Effector memory CD8-positive, alpha-beta T cell (primary cell): Measurements from ENCODE around the gene ERC1.

Source experiments
- ATAC-seq: fragments of 150-1000 bp; cut with Tn5 transposase; replicated peaks from 2 replicates; pipeline ENCODE4 v1.10.0; 2021; ENCODE audit warnings: mild to moderate bottlenecking, moderate library complexity
- DNase-seq, 3 experiments: peaks; one replicate each; pipeline ENCODE4 v3.0.0; 2021
- H3K27ac Mint-ChIP-seq, 2 donors: one replicate each; pipeline ENCODE4 v1.8.0; 2022; ENCODE audit warnings: mild to moderate bottlenecking in 2 of 2, mixed read lengths in 2 of 2, moderate library complexity in 2 of 2
- H3K27me3 Mint-ChIP-seq, 2 donors: one replicate each; pipeline ENCODE4 v1.8.0; 2022; ENCODE audit warnings: mixed read lengths in 2 of 2
- H3K36me3 Mint-ChIP-seq: one replicate; pipeline ENCODE4 v1.8.0; 2022; ENCODE audit warnings: mild to moderate bottlenecking, moderate library complexity, mixed read lengths; ENCODE audit not compliant: insufficient read depth
- H3K4me1 Mint-ChIP-seq, 2 donors: one replicate each; pipeline ENCODE4 v1.8.0; 2022; ENCODE audit warnings: low read depth in 2 of 2, mixed read lengths in 2 of 2
- H3K4me3 Mint-ChIP-seq, 2 donors: one replicate each; pipeline ENCODE4 v1.8.0; 2022; ENCODE audit warnings: mild to moderate bottlenecking in 2 of 2, mixed read lengths in 2 of 2, moderate library complexity in 2 of 2
- H3K9me3 Mint-ChIP-seq, 2 donors: one replicate each; pipeline ENCODE4 v1.8.0; 2022; ENCODE audit warnings: mixed read lengths in 2 of 2

The ERC1 gene

GRCh38 chr12:1510056-1510812 lies 519.2 kb downstream of the ERC1 start:
- no peaks in the 10 kb centered on the region for H3K9me3 Mint-ChIP-seq
- no peak overlapping the region for H3K4me3 Mint-ChIP-seq
- H3K36me3 Mint-ChIP-seq: no peaks in the 10 kb centered on the region
- no peak overlapping the region for H3K27ac Mint-ChIP-seq
- DNase-seq: no peak
- peaks cover 9 to 24% of the 10 kb centered on the region in 2 donors for H3K27me3 Mint-ChIP-seq
- no peak for ATAC-seq
- H3K4me1 Mint-ChIP-seq: no peaks in the 10 kb centered on the region

- H3K27me3 Mint-ChIP-seq: peaks cover 10 to 35% of the 10 kb centered on the region in 2 donors
- ATAC-seq (no peak), DNase-seq (no peak)
- H3K9me3 Mint-ChIP-seq: no peaks in the 10 kb centered on the region
- H3K4me1 Mint-ChIP-seq: no peaks in the 10 kb centered on the region
- no peak overlapping the region for H3K4me3 Mint-ChIP-seq
- H3K27ac Mint-ChIP-seq: no peak overlapping the region
- H3K36me3 Mint-ChIP-seq: no peaks in the 10 kb centered on the region
These were observed 524.0 kb downstream of the ERC1 start for GRCh38 chr12:1515010-1515409.

DNA sequence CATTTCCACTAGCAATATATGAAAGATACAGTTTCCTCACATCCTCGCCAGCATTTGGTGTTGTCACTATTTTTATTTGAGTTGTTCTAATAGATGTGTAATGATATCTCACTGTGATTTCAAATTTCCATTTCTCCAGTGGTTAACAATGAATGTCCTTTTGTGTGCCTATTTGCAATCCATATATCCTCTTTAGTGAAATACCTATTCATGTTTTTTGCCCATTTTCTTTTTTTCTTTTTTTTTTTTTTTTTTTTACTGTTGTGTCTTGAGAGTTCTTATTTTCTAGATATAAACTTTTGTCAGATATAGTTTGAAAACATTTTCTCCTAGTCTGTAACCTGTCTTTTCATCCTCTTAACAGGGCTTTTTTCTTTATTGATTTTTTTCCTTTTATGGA lies 524.4 kb downstream of the ERC1 start:
- H3K4me3 Mint-ChIP-seq: no peak overlapping the region
- no peaks in the 10 kb centered on the region for H3K4me1 Mint-ChIP-seq
- no peak for ATAC-seq
- H3K27ac Mint-ChIP-seq: no peak overlapping the region
- H3K9me3 Mint-ChIP-seq: no peaks in the 10 kb centered on the region
- no peaks in the 10 kb centered on the region for H3K36me3 Mint-ChIP-seq
- DNase-seq: no peak
- H3K27me3 Mint-ChIP-seq: peaks cover 11 to 35% of the 10 kb centered on the region in 2 donors

DNA sequence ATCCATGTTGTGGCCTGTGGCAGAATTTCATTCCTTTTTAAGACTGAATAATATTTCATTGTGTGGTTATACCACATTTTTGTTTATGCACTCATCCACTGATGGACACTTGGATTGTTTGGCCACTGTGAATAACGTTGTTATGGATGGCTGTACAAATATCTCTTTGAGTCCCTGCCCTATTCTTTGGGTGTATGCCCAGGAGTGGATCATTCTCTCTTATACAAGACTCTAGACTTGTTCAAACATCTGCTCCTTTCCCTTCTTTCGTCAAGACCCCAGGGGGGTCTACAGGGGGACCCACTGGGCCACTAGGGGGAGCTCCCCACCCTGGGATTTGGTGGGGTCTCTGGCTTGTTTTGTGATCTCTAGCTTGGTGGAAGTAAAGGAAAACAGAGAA lies 526.0 kb downstream of the ERC1 start:
- Mint-ChIP-seq H3K27ac (no peak overlapping the region), H3K27me3 (peaks cover 15 to 29% of the 10 kb centered on the region in 2 donors), H3K4me1 (no peaks in the 10 kb centered on the region), H3K4me3 (no peak overlapping the region), H3K9me3 (no peaks in the 10 kb centered on the region), H3K36me3 (no peaks in the 10 kb centered on the region)
- no peak for DNase-seq
- no peak for ATAC-seq

DNA sequence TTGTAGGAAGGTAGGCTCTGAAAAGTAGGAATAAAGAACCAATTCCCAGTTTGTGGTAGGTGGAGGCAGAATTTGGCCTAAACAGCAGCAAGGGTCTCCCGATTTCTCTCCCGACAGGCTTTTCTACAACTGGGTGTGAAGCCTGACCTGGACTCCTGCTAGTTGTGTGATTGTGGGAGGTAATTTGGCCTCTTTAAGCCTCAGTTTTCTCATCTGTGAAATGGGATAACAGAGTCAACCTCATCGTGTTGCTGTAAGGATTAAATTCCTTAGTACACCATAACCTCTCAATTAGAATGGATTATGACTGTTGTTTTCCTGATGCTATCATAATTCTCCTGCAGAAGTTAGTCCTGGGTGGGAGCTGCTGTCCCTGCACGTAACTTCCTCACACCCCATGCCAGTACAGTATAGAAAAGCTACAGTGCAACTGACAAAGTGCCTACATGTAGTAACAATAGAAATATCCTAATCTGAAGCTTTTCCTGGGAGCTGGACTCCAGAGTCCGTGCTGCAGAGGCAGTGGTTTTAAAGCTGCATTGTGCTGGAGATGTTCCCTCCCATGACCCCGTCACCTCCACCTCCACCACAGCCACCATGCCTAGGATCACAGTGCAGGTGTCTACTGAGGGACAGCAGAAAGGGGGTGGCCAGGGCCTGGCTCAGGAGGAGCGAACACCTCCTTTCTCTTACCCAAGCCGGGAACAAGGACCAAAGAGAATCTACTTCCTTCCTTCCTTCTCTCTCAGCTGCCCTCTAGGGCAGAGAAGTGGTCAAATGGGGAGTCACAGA lies 526.9 kb downstream of the ERC1 start:
- no peaks in the 10 kb centered on the region for H3K36me3 Mint-ChIP-seq
- peaks cover 15 to 32% of the 10 kb centered on the region in 2 donors for H3K27me3 Mint-ChIP-seq
- H3K4me1 Mint-ChIP-seq: no peaks in the 10 kb centered on the region
- no peaks in the 10 kb centered on the region for H3K9me3 Mint-ChIP-seq
- no peak for DNase-seq
- no peak for ATAC-seq
- H3K27ac Mint-ChIP-seq: no peak overlapping the region
- no peak overlapping the region for H3K4me3 Mint-ChIP-seq

DNA sequence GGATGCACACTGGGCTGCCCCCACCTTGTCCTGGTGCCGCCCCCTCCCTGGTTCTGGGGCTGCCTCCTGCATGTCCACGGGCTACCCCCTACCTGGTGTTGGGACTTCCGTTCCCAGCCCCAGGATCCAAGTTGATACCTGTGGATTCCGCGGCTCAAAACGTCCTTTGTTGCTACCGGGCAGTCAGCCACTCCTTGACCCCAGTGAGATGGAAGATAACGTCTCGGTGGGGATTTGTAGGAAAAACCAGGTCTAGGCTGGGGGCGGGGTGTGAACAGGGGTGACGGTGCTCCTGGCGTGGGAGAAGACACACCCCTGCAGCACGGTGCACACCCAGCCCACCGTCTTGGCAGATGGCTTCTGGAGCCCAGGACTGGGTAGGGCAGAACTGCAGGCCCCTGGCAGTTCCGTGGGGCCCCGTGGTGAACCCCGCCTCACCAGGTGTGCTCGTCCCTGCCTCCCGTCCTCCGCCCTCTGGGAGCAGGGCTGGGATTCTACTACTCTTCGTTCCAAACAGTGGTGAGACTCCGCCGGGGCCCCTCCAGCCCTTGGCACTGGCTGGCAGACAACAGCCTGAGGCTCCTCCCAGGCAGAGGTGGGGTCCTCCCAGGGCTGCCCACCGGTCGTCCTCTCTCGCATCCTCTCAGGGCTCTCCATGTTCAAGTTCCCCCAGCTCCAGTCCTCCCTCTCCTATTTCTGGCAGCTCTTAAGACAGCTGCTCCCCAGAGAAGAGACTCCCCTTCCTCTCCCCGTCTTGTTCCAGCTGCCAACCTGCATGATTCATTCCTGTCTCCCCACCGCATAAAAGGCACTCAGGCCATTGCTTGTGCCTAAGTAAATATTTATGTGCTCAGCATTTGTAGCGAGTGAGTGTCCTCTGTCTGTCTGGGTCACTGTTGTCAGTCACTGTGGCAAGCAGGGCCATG lies 527.8 kb downstream of the ERC1 start:
- DNase-seq (no peak), ATAC-seq (no peak)
- H3K27me3 Mint-ChIP-seq: peaks cover 20 to 41% of the 10 kb centered on the region in 2 donors
- H3K27ac Mint-ChIP-seq: no peak overlapping the region
- H3K36me3 Mint-ChIP-seq: peaks cover 2% of the 10 kb centered on the region
- no peaks in the 10 kb centered on the region for H3K4me1 Mint-ChIP-seq
- H3K9me3 Mint-ChIP-seq: no peaks in the 10 kb centered on the region
- no peak overlapping the region for H3K4me3 Mint-ChIP-seq

DNA sequence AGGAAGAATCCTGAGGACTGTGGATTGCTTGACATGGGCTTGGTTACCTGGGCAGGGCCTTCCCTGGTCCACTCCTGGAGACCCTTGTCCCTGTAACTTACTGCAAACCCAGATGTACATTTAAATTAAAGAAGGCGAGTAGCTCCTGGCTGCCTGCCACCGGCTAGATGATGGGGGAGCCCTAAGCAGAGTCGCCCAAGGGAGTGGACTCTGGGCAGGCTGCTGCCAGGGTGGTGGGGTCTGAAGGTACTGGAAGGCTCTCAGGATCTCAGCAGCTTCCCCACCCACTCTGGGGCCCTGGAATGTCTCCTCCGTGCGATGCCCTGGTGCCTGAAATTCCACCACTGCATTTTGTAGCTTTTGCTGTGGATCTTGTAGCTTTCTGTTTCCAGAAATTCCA lies 528.6 kb downstream of the ERC1 start:
- Mint-ChIP-seq H3K27ac (no peak overlapping the region), H3K27me3 (peaks cover 28 to 48% of the 10 kb centered on the region in 2 donors), H3K4me3 (no peak overlapping the region), H3K4me1 (no peaks in the 10 kb centered on the region), H3K36me3 (peaks cover 2% of the 10 kb centered on the region), H3K9me3 (no peaks in the 10 kb centered on the region)
- DNase-seq (no peak), ATAC-seq (no peak)

GRCh38 chr12:1523046-1523445 lies 532.0 kb downstream of the ERC1 start:
- Mint-ChIP-seq H3K4me1 (no peaks in the 10 kb centered on the region), H3K27me3 (peaks cover 61 to 76% of the 10 kb centered on the region in 2 donors), H3K4me3 (no peak overlapping the region), H3K9me3 (no peaks in the 10 kb centered on the region), H3K36me3 (peaks cover 2% of the 10 kb centered on the region), H3K27ac (no peak overlapping the region)
- ATAC-seq: no peak
- no peak for DNase-seq

GRCh38 chr12:1523558-1524050 lies 532.6 kb downstream of the ERC1 start:
- Mint-ChIP-seq H3K36me3 (peaks cover 2% of the 10 kb centered on the region), H3K4me1 (no peaks in the 10 kb centered on the region), H3K4me3 (no peak overlapping the region), H3K9me3 (no peaks in the 10 kb centered on the region), H3K27me3 (peaks cover 67 to 76% of the 10 kb centered on the region in 2 donors), H3K27ac (no peak overlapping the region)
- no peak for ATAC-seq
- DNase-seq: no peak

DNA sequence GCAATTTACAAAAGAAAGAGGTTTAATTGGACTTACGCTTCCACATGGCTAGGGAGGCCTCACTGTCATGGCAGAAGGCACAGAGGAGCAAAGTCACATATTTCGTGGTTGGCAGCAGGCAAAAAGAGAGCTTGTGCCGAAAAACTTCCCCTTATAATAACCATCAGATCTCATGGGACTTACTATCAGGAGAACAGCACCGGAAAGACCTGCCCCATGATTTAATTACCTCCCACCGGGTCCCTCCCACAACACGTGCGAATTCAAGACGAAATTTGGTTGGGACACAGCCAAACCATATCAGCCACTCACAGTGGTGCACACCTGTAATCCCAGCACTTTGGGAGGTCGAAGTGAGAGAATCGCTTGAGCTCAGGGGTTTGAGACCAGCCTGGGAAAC lies 534.8 kb downstream of the ERC1 start:
- Mint-ChIP-seq H3K27me3 (peaks cover 64 to 71% of the 10 kb centered on the region in 2 donors), H3K9me3 (no peaks in the 10 kb centered on the region), H3K4me1 (peaks cover 4% of the 10 kb centered on the region in 2 donors), H3K4me3 (no peak overlapping the region), H3K27ac (no peak overlapping the region), H3K36me3 (peaks cover 8% of the 10 kb centered on the region)
- DNase-seq: no peak
- ATAC-seq: no peak

GRCh38 chr12:1527789-1528188 lies 536.8 kb downstream of the ERC1 start:
- Mint-ChIP-seq H3K27me3 (peaks cover 76 to 88% of the 10 kb centered on the region in 2 donors), H3K27ac (no peak overlapping the region), H3K4me3 (no peak overlapping the region), H3K9me3 (no peaks in the 10 kb centered on the region), H3K36me3 (peaks cover 16% of the 10 kb centered on the region), H3K4me1 (peaks cover 19% of the 10 kb centered on the region in 2 donors)
- no peak for ATAC-seq
- DNase-seq: no peak

DNA sequence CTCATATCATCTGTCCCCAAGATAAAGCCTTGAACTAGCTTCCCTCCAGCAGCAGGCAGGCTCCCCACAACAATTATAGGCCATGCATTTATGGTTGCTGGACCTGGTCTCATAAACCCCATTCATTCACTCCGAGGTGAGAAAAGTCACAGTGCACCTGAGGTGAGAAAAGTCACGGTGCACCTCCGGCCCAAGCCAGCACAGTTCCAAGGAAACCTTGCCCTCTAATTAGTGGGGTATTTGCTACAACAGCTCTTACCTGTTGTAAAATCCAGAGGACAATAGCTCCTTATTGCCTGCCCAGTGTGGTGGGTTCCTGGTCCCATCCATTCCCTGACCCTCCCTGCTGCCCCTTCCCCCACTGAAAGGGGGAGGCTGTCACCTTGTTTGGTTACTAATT lies 537.8 kb downstream of the ERC1 start:
- no peak overlapping the region for H3K27ac Mint-ChIP-seq
- no peak overlapping the region for H3K4me3 Mint-ChIP-seq
- H3K4me1 Mint-ChIP-seq: peaks cover 29 to 30% of the 10 kb centered on the region in 2 donors
- no peaks in the 10 kb centered on the region for H3K9me3 Mint-ChIP-seq
- no peak for ATAC-seq
- H3K36me3 Mint-ChIP-seq: peaks cover 20% of the 10 kb centered on the region
- H3K27me3 Mint-ChIP-seq: peaks cover 78 to 88% of the 10 kb centered on the region in 2 donors
- no peak for DNase-seq

GRCh38 chr12:1529228-1529861 lies 538.3 kb downstream of the ERC1 start:
- peaks cover 20% of the 10 kb centered on the region for H3K36me3 Mint-ChIP-seq
- no peak for DNase-seq
- H3K27me3 Mint-ChIP-seq: peaks cover 73 to 88% of the 10 kb centered on the region in 2 donors
- H3K9me3 Mint-ChIP-seq: no peaks in the 10 kb centered on the region
- H3K4me1 Mint-ChIP-seq: peaks cover 32 to 35% of the 10 kb centered on the region in 2 donors
- H3K27ac Mint-ChIP-seq: peak overlapping the region in 1 of 2 donors; percentile 44
- no peak for ATAC-seq
- H3K4me3 Mint-ChIP-seq: peak overlapping the region; percentile 85 to 88
